K562 (cell line): ENCODE results near the gene TMPO. TPM values are rescaled to one million over a fixed set of nuclear protein-coding genes. Genes with fewer than 3 reads are reported as not detected.

Experiments
- ARNT ChIP-seq, 2 experiments: fragments of 450-650 bp; IDR thresholded peaks; 2 replicates each; pipeline ENCODE4 v1.6.1; 2016; ENCODE audit warnings: mild to moderate bottlenecking in 1 of 2
- DEAF1 ChIP-seq: fragments of 450-650 bp; formaldehyde crosslinking; IDR thresholded peaks from 2 replicates; pipeline ENCODE4 v1.4.0; 2020; ENCODE audit warnings: mild to moderate bottlenecking, moderate library complexity
- JUND ChIP-seq, 2 experiments: IDR thresholded peaks; 2 replicates in 1 of 2; 3 replicates in 1 of 2; pipeline ENCODE4 v1.6.1; 2011; ENCODE audit warnings: borderline replicate concordance in 2 of 2, low read depth in 2 of 2, low read length in 2 of 2, improper control_type of control experiment in 1 of 2, missing biosample characterization in 1 of 2, missing genetic modification characterization in 1 of 2, missing genetic modification reagents in 1 of 2
- MCM5 ChIP-seq: fragments of 450-650 bp; IDR thresholded peaks from 2 replicates; pipeline ENCODE4 v1.6.1; 2016; ENCODE audit warnings: low read depth
- PYGO2 ChIP-seq: fragments of 450-650 bp; IDR thresholded peaks from 2 replicates; pipeline ENCODE4 v1.6.1; 2016; ENCODE audit warnings: mild to moderate bottlenecking, missing genetic modification characterization, moderate library complexity, missing compliant biosample characterization
- RAD21 ChIP-seq, 2 experiments: fragments of 250-450 bp in 1 of 2; fragments of 450-650 bp in 1 of 2; sonication (Bioruptor Pico) in 1 of 2; formaldehyde crosslinking in 1 of 2; IDR thresholded peaks in 1 of 2; conservative IDR thresholded peaks in 1 of 2; 2 replicates each; pipeline versions ENCODE4 v1.4.0 to v1.8.0; 2020 to 2022; ENCODE audit warnings: mild to moderate bottlenecking in 2 of 2, moderate library complexity in 1 of 2
- SMAD4 ChIP-seq: fragments of 250-450 bp; sonication (Bioruptor Pico); conservative IDR thresholded peaks from 2 replicates; pipeline ENCODE4 v1.8.0; 2021; ENCODE audit warnings: inconsistent platforms, mild to moderate bottlenecking, moderate library complexity
- SMC3 ChIP-seq: conservative IDR thresholded peaks from 2 replicates; pipeline ENCODE4 v1.6.1; 2011; ENCODE audit warnings: low read depth, low read length, improper control_type of control experiment; ENCODE audit not compliant: insufficient read depth
- TEAD4 ChIP-seq, 2 experiments: sonication (generic) in 1 of 2; formaldehyde crosslinking in 1 of 2; IDR thresholded peaks; 2 replicates each; pipeline versions ENCODE4 v1.6.1 to v1.8.0; 2012 to 2022; ENCODE audit warnings: borderline replicate concordance in 1 of 2, inconsistent platforms in 1 of 2, low read length in 1 of 2, mild to moderate bottlenecking in 1 of 2, missing genetic modification reagents in 1 of 2
- ZMIZ1 ChIP-seq, 2 experiments: fragments of 150-350 bp in 1 of 2; IDR thresholded peaks; 2 replicates each; pipeline ENCODE4 v1.6.1; 2012 to 2016; ENCODE audit warnings: low read depth in 2 of 2, low read length in 2 of 2, mild to moderate bottlenecking in 1 of 2, moderate library complexity in 1 of 2
- ZNF318 ChIP-seq, 2 experiments: fragments of 450-650 bp; IDR thresholded peaks; 2 replicates each; pipeline ENCODE4 v1.6.1; 2016; ENCODE audit warnings: mild to moderate bottlenecking in 2 of 2, borderline replicate concordance in 1 of 2, low read depth in 1 of 2, moderate library complexity in 1 of 2
- polyA plus RNA-seq, 8 experiments: library from polyadenylated mRNA; depleted of rRNA in 4 of 8; stranded (reverse) in 5 of 8; unstranded in 3 of 8; fragments of >200 nt; fragmentation: Nextera tagmentation in 2 of 8; fragmentation: Illumina TruSeq in 1 of 8; extraction: Ambion mirVana in 2 of 8; extraction: Trizol in 1 of 8; gene quantifications; 2 replicates each; pipeline versions ENCODE4 v1.2.1 to v1.2.3, GENCODE V29; 2011 to 2014; ENCODE audit warnings: inconsistent platforms in 1 of 8, missing spikeins in 1 of 8
- total RNA-seq, 7 experiments: library from RNA; depleted of rRNA in 6 of 7; stranded (reverse); fragments of >200 nt in 6 of 7; fragmentation: Illumina TruSeq in 2 of 7; extraction: Trizol in 2 of 7; gene quantifications; 2 replicates each; pipeline versions ENCODE4 v1.2.1 to v1.2.3, GENCODE V29; 2011 to 2021; ENCODE audit warnings: low replicate concordance in 1 of 7

Gene TMPO
- total and polyA plus RNA-seq, 9 of the 15 experiments (the other 6 are each of a cell fraction or from before 2014, with no cell fraction given), result 62.1 to 263 (median 182) TPM

- TF ChIP-seq ZMIZ1 (IDR thresholded peaks at IDR 0.05; ENCODE audit: low read depth in 2 of 2, low read length in 2 of 2), result no peak
- TF ChIP-seq DEAF1 (CRISPR knock-in tag), result 0 out of 2 replicates have a peak, but pooled peaks have one; percentile 12
- no peak for TF ChIP-seq ZNF318 (IDR thresholded peaks at IDR 0.05; ENCODE audit: borderline replicate concordance in 1 of 2, low read depth in 1 of 2)
- peak; percentile 57 to 62 for TF ChIP-seq RAD21 (CRISPR knock-in tag; conservative IDR thresholded peaks at IDR 0.05 in 1 of 2, IDR thresholded peaks at IDR 0.05 in 1 of 2)
- no peak for TF ChIP-seq JUND (IDR thresholded peaks at IDR 0.05; ENCODE audit: borderline replicate concordance, low read depth, low read length)
- peak; percentile 29; the same call in 1 of the 3 replicates for TF ChIP-seq JUND (tag; IDR thresholded peaks at IDR 0.05; ENCODE audit: borderline replicate concordance, low read depth, low read length)
- 0 out of 2 replicates have a peak, but pooled peaks have one; percentile 21 for TF ChIP-seq PYGO2
- TF ChIP-seq ARNT (IDR thresholded peaks at IDR 0.05), result 0 out of 4 replicates have a peak, but pooled peaks of 1 of the 2 experiments have one; percentile 23
- 0 out of 2 replicates have a peak, but pooled peaks have one; percentile 28 for TF ChIP-seq SMC3
- peak; percentile 48; the same call in 1 of the 2 replicates for TF ChIP-seq TEAD4 (IDR thresholded peaks at IDR 0.05; ENCODE audit: low read length)
- no peak for TF ChIP-seq TEAD4 (CRISPR knock-in tag; IDR thresholded peaks at IDR 0.05; ENCODE audit: borderline replicate concordance)
- TF ChIP-seq SMAD4 (CRISPR knock-in tag), result peak; percentile 39; the same call in 1 of the 2 replicates
- TF ChIP-seq MCM5, result no peak
Measured at GRCh38 chr12:98532687-98533304, 17.4 kb downstream of the TMPO start (continued).
